GM06990 (cell line): ENCODE measurements around the gene PIH1D1.

ENCODE experiments used
- DNase-seq: peaks from one replicate; pipeline ENCODE4 v3.0.0-alpha.2; 2011; ENCODE audit not compliant: insufficient read length; ENCODE audit errors: extremely low read depth
- H3K27me3 ChIP-seq: replicated peaks from 2 replicates; pipeline ENCODE4 v1.6.0; 2011; ENCODE audit warnings: low read length; ENCODE audit not compliant: control insufficient read depth, insufficient read depth
- H3K36me3 ChIP-seq: 2 replicates; pipeline ENCODE4 v1.5.1; 2011; ENCODE audit warnings: low read length; ENCODE audit not compliant: control insufficient read depth, insufficient read depth
- H3K4me3 ChIP-seq: replicated peaks from 2 replicates; pipeline ENCODE4 v1.5.1; 2011; ENCODE audit warnings: low read depth, mild to moderate bottlenecking, control low read depth, low read length
- TF ChIP-seq, protein P1 (sequence below): IDR thresholded peaks from 2 replicates; pipeline ENCODE4 v1.5.1; 2011; ENCODE audit warnings: low read length, control low read depth, mild to moderate bottlenecking, inconsistent platforms; ENCODE audit not compliant: insufficient read depth, poor library complexity, severe bottlenecking

Gene PIH1D1

GRCh38 chr19:49451430-49452181, at the start of gene PIH1D1:
Gene PIH1D1, minus strand, starts transcription at chr19:49451814. Its CDS starts 240 bp downstream, at chr19:49451574.
- Histone ChIP-seq H3K36me3 (peaks cover 11% of the 10 kb centered on the region), H3K4me3 (peak within 1 kb of the TSS; percentile 86)
- TF ChIP-seq, protein P1, sequence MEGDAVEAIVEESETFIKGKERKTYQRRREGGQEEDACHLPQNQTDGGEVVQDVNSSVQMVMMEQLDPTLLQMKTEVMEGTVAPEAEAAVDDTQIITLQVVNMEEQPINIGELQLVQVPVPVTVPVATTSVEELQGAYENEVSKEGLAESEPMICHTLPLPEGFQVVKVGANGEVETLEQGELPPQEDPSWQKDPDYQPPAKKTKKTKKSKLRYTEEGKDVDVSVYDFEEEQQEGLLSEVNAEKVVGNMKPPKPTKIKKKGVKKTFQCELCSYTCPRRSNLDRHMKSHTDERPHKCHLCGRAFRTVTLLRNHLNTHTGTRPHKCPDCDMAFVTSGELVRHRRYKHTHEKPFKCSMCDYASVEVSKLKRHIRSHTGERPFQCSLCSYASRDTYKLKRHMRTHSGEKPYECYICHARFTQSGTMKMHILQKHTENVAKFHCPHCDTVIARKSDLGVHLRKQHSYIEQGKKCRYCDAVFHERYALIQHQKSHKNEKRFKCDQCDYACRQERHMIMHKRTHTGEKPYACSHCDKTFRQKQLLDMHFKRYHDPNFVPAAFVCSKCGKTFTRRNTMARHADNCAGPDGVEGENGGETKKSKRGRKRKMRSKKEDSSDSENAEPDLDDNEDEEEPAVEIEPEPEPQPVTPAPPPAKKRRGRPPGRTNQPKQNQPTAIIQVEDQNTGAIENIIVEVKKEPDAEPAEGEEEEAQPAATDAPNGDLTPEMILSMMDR = no peak

DNA sequence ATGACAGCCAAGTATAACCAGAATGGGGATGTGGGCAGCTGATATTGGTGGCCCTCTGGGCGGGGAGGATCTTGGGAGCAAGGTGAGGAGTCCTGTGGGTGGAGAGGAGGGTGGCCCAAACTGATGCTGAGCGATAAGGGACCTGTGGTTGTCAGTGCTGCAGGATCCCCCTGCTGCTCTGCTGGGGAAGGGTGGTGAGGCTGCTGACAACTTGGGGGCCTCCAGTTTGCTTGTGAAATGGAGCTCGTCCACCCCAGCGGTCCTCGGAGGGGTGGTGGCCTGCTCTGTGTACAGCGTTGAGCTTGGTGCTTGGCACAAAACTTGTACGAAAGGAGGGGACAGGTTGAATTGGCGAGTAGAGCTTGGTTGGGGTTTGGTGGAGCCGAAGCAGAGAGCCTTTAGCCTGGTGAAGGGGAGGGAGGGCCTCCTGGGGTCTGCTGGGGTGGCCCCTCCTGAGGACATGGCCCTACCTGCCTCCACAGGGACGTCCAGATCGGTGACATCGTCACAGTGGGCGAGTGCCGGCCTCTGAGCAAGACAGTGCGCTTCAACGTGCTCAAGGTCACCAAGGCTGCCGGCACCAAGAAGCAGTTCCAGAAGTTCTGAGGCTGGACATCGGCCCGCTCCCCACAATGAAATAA, 47.5 kb upstream of the PIH1D1 start:
- H3K27me3 ChIP-seq = no peaks in the 10 kb centered on the region
- TF ChIP-seq, protein P1 = no peak
- H3K36me3 ChIP-seq = peaks cover 28% of the 10 kb centered on the region
- H3K4me3 ChIP-seq = peak overlapping the region; percentile 95
- no peak for DNase-seq

More at GRCh38 chr19:49451430-49452181, at the start of gene PIH1D1:
- DNase-seq = peak; percentile 81
- no peaks in the 10 kb centered on the region for H3K27me3 ChIP-seq

GRCh38 chr19:49498475-49498874, 46.9 kb upstream of the PIH1D1 start:
- Histone ChIP-seq H3K27me3 (no peaks in the 10 kb centered on the region), H3K36me3 (peaks cover 28% of the 10 kb centered on the region), H3K4me3 (peak overlapping the region; percentile 95)
- TF ChIP-seq, protein P1 = no peak
- no peak for DNase-seq

GRCh38 chr19:49497789-49498103, 46.1 kb upstream of the PIH1D1 start:
- H3K36me3 ChIP-seq = peaks cover 28% of the 10 kb centered on the region
- H3K4me3 ChIP-seq = peak overlapping the region; percentile 95
- no peak for DNase-seq
- TF ChIP-seq, protein P1 = no peak
- H3K27me3 ChIP-seq = no peaks in the 10 kb centered on the region

GRCh38 chr19:49497047-49497788, 45.6 kb upstream of the PIH1D1 start:
- TF ChIP-seq, protein P1 = no peak
- H3K27me3 ChIP-seq = no peaks in the 10 kb centered on the region
- peak overlapping the region; percentile 95 for H3K4me3 ChIP-seq
- H3K36me3 ChIP-seq = peaks cover 28% of the 10 kb centered on the region
- DNase-seq = no peak
